ENCODE measurements around the gene THAP12. TPM values are rescaled to one million over a fixed set of nuclear protein-coding genes. Genes with fewer than 3 reads are reported as not detected.
A peak's percentile ranks its signal among the peaks of the same experiment; 100 is the strongest.
"Not testable (repeated sequence)": the region's sequence is repeated elsewhere in the genome, so short reads cannot be mapped to it uniquely, and the experiment has no call there.

Gene THAP12
- polyA plus RNA-seq: 10 to 100 TPM; 55.5 to 68.1 (median 58.6) TPM

- DNase-seq: peak; percentile 98 to 99 (median 99)
- H3K27me3 Mint-ChIP-seq (ENCODE audit: low read depth in 3 of 3): peaks cover 5 to 11% (median 11%) of the 10 kb centered on the region in 3 donors
These were observed at the start of gene THAP12, which contains the start of gene GVQW3 for GRCh38 chr11:76380977-76381719. Gene THAP12 (minus strand): TSS chr11:76381132. CDS start chr11:76380836, 296 bp downstream. Gene GVQW3 (plus strand): TSS chr11:76381323. CDS start chr11:76381829, 506 bp downstream.

GRCh38 chr11:76426660-76427059 lies 45.7 kb upstream of the THAP12 start:
- no peaks in the 10 kb centered on the region for H3K4me1 Mint-ChIP-seq

More at GRCh38 chr11:76380977-76381719, at the start of gene THAP12, which contains the start of gene GVQW3:
- Mint-ChIP-seq H3K27ac (peak within 1 kb of the TSS; percentile 94 to 98 (median 96)), H3K4me1 (peaks cover 40 to 54% of the 10 kb centered on the region in 2 donors), H3K36me3 (peaks cover 0 to 5% (median 0%) of the 10 kb centered on the region in 3 donors), H3K4me3 (peak within 1 kb of the TSS; percentile 94 to 98 (median 96)), H3K9me3 (no peaks in the 10 kb centered on the region)

GRCh38 chr11:76424891-76425290 lies 44.0 kb upstream of the THAP12 start:
- no peak for DNase-seq
- Mint-ChIP-seq H3K4me3 (no peak overlapping the region), H3K9me3 (no peaks in the 10 kb centered on the region), H3K27ac (no peak overlapping the region), H3K36me3 (no peaks in the 10 kb centered on the region), H3K27me3 (ENCODE audit: low read depth in 3 of 3) (peaks cover 2 to 9% (median 4%) of the 10 kb centered on the region in 3 donors), H3K4me1 (no peaks in the 10 kb centered on the region)

More at GRCh38 chr11:76426660-76427059, 45.7 kb upstream of the THAP12 start:
- no peak for DNase-seq
- Mint-ChIP-seq H3K36me3 (no peaks in the 10 kb centered on the region), H3K4me3 (no peak overlapping the region), H3K27ac (no peak overlapping the region), H3K27me3 (ENCODE audit: low read depth in 3 of 3) (peaks cover 2 to 9% (median 4%) of the 10 kb centered on the region in 3 donors), H3K9me3 (no peaks in the 10 kb centered on the region)

- H3K36me3 Mint-ChIP-seq: no peaks in the 10 kb centered on the region
- H3K9me3 Mint-ChIP-seq: no peaks in the 10 kb centered on the region
- peaks cover 2 to 9% (median 4%) of the 10 kb centered on the region in 3 donors for H3K27me3 Mint-ChIP-seq (ENCODE audit: low read depth in 3 of 3)
- DNase-seq: no peak
- H3K27ac Mint-ChIP-seq: no peak overlapping the region
- no peaks in the 10 kb centered on the region for H3K4me1 Mint-ChIP-seq
- H3K4me3 Mint-ChIP-seq: no peak overlapping the region
These were observed 43.4 kb upstream of the THAP12 start for GRCh38 chr11:76424379-76424778.

- DNase-seq: peak in 1 of 3 donors; percentile 3
- Mint-ChIP-seq H3K36me3 (no peaks in the 10 kb centered on the region), H3K27me3 (ENCODE audit: low read depth in 3 of 3) (peaks cover 4 to 9% (median 4%) of the 10 kb centered on the region in 3 donors), H3K9me3 (no peaks in the 10 kb centered on the region), H3K4me3 (no peak overlapping the region), H3K4me1 (no peaks in the 10 kb centered on the region), H3K27ac (no peak overlapping the region)
These were observed 39.0 kb upstream of the THAP12 start for GRCh38 chr11:76419896-76420295.

GRCh38 chr11:76415073-76415472 lies 34.1 kb upstream of the THAP12 start:
- Mint-ChIP-seq H3K27ac (no peak overlapping the region), H3K4me3 (no peak overlapping the region), H3K36me3 (no peaks in the 10 kb centered on the region), H3K9me3 (no peaks in the 10 kb centered on the region), H3K27me3 (ENCODE audit: low read depth in 3 of 3) (peaks cover 6 to 9% (median 8%) of the 10 kb centered on the region in 3 donors), H3K4me1 (no peaks in the 10 kb centered on the region)
- no peak for DNase-seq

- Mint-ChIP-seq H3K4me1 (no peaks in the 10 kb centered on the region), H3K9me3 (no peaks in the 10 kb centered on the region), H3K27me3 (ENCODE audit: low read depth in 3 of 3) (peaks cover 3 to 9% (median 4%) of the 10 kb centered on the region in 3 donors), H3K36me3 (no peaks in the 10 kb centered on the region), H3K4me3 (no peak overlapping the region), H3K27ac (no peak overlapping the region)
- DNase-seq: no peak
These were observed 30.0 kb upstream of the THAP12 start for GRCh38 chr11:76410851-76411357.

- peaks cover 0 to 5% (median 3%) of the 10 kb centered on the region in 3 donors for H3K27me3 Mint-ChIP-seq (ENCODE audit: low read depth in 3 of 3)
- peaks cover 0 to 4% (median 0%) of the 10 kb centered on the region in 3 donors for H3K36me3 Mint-ChIP-seq
- no peak for DNase-seq
- H3K9me3 Mint-ChIP-seq: no peaks in the 10 kb centered on the region
- H3K27ac Mint-ChIP-seq: peak overlapping the region in 1 of 6 donors; percentile 55
- H3K4me1 Mint-ChIP-seq: no peaks in the 10 kb centered on the region
- no peak overlapping the region for H3K4me3 Mint-ChIP-seq
These were observed 27.4 kb upstream of the THAP12 start for GRCh38 chr11:76408171-76408965.

GRCh38 chr11:76406359-76406758 lies 25.4 kb upstream of the THAP12 start:
- H3K9me3 Mint-ChIP-seq: no peaks in the 10 kb centered on the region
- H3K4me1 Mint-ChIP-seq: no peaks in the 10 kb centered on the region
- H3K4me3 Mint-ChIP-seq: no peak overlapping the region
- H3K27me3 Mint-ChIP-seq (ENCODE audit: low read depth in 3 of 3): peaks cover 0 to 4% (median 0%) of the 10 kb centered on the region in 3 donors
- no peak overlapping the region for H3K27ac Mint-ChIP-seq
- DNase-seq: no peak
- peaks cover 0 to 4% (median 0%) of the 10 kb centered on the region in 3 donors for H3K36me3 Mint-ChIP-seq

GRCh38 chr11:76401484-76401883 lies 20.6 kb upstream of the THAP12 start:
- not testable (repeated sequence) for H3K27ac Mint-ChIP-seq

GRCh38 chr11:76400967-76401366 lies 20.0 kb upstream of the THAP12 start:
- H3K36me3 Mint-ChIP-seq: peaks cover 0 to 7% (median 0%) of the 10 kb centered on the region in 3 donors
- peaks cover 0 to 4% (median 2%) of the 10 kb centered on the region in 3 donors for H3K27me3 Mint-ChIP-seq (ENCODE audit: low read depth in 3 of 3)
- H3K27ac Mint-ChIP-seq: no peak overlapping the region
- no peak for DNase-seq
- no peaks in the 10 kb centered on the region for H3K4me1 Mint-ChIP-seq
- H3K9me3 Mint-ChIP-seq: no peaks in the 10 kb centered on the region
- H3K4me3 Mint-ChIP-seq: no peak overlapping the region

More at GRCh38 chr11:76401484-76401883, 20.6 kb upstream of the THAP12 start:
- H3K4me3 Mint-ChIP-seq; DNase-seq; H3K9me3 Mint-ChIP-seq; H3K4me1 Mint-ChIP-seq; H3K27me3 Mint-ChIP-seq (ENCODE audit: low read depth in 3 of 3); H3K36me3 Mint-ChIP-seq: not testable (repeated sequence)

GRCh38 chr11:76397383-76397782 lies 16.5 kb upstream of the THAP12 start:
- H3K36me3 Mint-ChIP-seq: peaks cover 0 to 4% (median 0%) of the 10 kb centered on the region in 3 donors
- DNase-seq: no peak
- H3K4me3 Mint-ChIP-seq: no peak overlapping the region
- peaks cover 0 to 4% (median 2%) of the 10 kb centered on the region in 3 donors for H3K27me3 Mint-ChIP-seq (ENCODE audit: low read depth in 3 of 3)
- H3K9me3 Mint-ChIP-seq: no peaks in the 10 kb centered on the region
- H3K4me1 Mint-ChIP-seq: no peaks in the 10 kb centered on the region
- H3K27ac Mint-ChIP-seq: no peak overlapping the region

GRCh38 chr11:76395296-76395695 lies 14.4 kb upstream of the THAP12 start:
- Mint-ChIP-seq H3K4me3 (no peak overlapping the region), H3K4me1 (no peaks in the 10 kb centered on the region), H3K36me3 (peaks cover 0 to 4% (median 0%) of the 10 kb centered on the region in 3 donors), H3K27ac (no peak overlapping the region), H3K27me3 (ENCODE audit: low read depth in 3 of 3) (peaks cover 0 to 2% (median 2%) of the 10 kb centered on the region in 3 donors), H3K9me3 (no peaks in the 10 kb centered on the region)
- DNase-seq: no peak

Data from immature natural killer cell (primary cell).